Upper lobe of left lung (tissue), 6 donors: ENCODE results near the gene MAP7D3. TPM values are rescaled to one million over a fixed set of nuclear protein-coding genes. Genes with fewer than 3 reads are reported as not detected.

Experiments
- ATAC-seq, 2 donors: fragments of 200-7000 bp; cut with Tn5 transposase; one replicate each; pipeline ENCODE4 v1.9.1; 2022; ENCODE audit warnings: mild to moderate bottlenecking in 2 of 2, moderate library complexity in 2 of 2; ENCODE audit not compliant: low FRiP score in 2 of 2
- DNase-seq, 2 donors: peaks; one replicate each; pipeline ENCODE4 v3.0.0-alpha.2; 2019 to 2020
- H3K27ac ChIP-seq, 4 donors: fragments of 200-600 bp; sonication (generic); one replicate each; pipeline ENCODE4 v1.5.1; 2016 to 2019
- H3K27me3 ChIP-seq, 4 donors: fragments of 200-600 bp; sonication (generic); one replicate each; pipeline ENCODE4 v1.5.1; 2017 to 2019
- H3K36me3 ChIP-seq, 4 donors: fragments of 200-600 bp; sonication (generic); one replicate each; pipeline ENCODE4 v1.5.1; 2016 to 2019
- H3K4me1 ChIP-seq, 4 donors: fragments of 200-600 bp; sonication (generic); one replicate each; pipeline ENCODE4 v1.5.1; 2018 to 2019
- H3K4me3 ChIP-seq, 4 donors: fragments of 200-600 bp; sonication (generic); one replicate each; pipeline ENCODE4 v1.5.1; 2017 to 2019; ENCODE audit warnings: mild to moderate bottlenecking in 2 of 4, moderate library complexity in 1 of 4
- H3K9me3 ChIP-seq, 4 donors: fragments of 200-600 bp; sonication (generic); one replicate each; pipeline ENCODE4 v1.5.1; 2018 to 2019
- CTCF ChIP-seq, 6 experiments: fragments of 450-650 bp in 4 of 6; fragments of 200-600 bp in 2 of 6; sonication (generic) in 2 of 6; IDR thresholded peaks; one replicate each; pipeline ENCODE4 v1.5.1; 2016 to 2019; ENCODE audit warnings: antibody characterized with exemption in 6 of 6
- EP300 ChIP-seq, 4 donors: sonication (generic); formaldehyde crosslinking; IDR thresholded peaks; one replicate each; pipeline ENCODE4 v1.5.1; 2017; ENCODE audit warnings: antibody characterized with exemption in 4 of 4, control low read depth in 2 of 4
- POLR2A ChIP-seq, 4 donors: fragments of 450-650 bp; IDR thresholded peaks; one replicate each; pipeline ENCODE4 v1.5.1; 2016 to 2017; ENCODE audit warnings: antibody characterized with exemption in 4 of 4, mild to moderate bottlenecking in 2 of 4
- POLR2AphosphoS5 ChIP-seq, 2 donors: sonication (generic); formaldehyde crosslinking; IDR thresholded peaks; one replicate each; pipeline ENCODE4 v1.5.1; 2017; ENCODE audit warnings: antibody characterized with exemption in 2 of 2
- WGBS, 2 donors: methylation state at CpG; one replicate each; pipeline ENCODE4 v1.1.5; 2017 to 2018; 5-methylcytosine and 5-hydroxymethylcytosine counted together
- total RNA-seq, 6 donors: library from RNA; depleted of rRNA in 4 of 6; stranded (reverse); fragments of >200 nt in 4 of 6; gene quantifications; one replicate each; pipeline versions ENCODE4 v1.1.0 to v1.2.1, GENCODE V29; 2016 to 2021
- donor health status: DM: no; HTN: no; CAD: no; lungs with moderate emphysema.
- donor health status: DM: no; HTN: yes; CAD: no; lungs with severe emphysema.

MAP7D3 gene
- total RNA-seq, 6 donors from 2014 or later, result 4.8 to 19.9 (median 9.3) TPM

- Histone ChIP-seq H3K4me1 (peaks cover 0 to 27% (median 21%) of the 10 kb centered on the region in 4 donors), H3K36me3 (peaks cover 0 to 15% (median 0%) of the 10 kb centered on the region in 4 donors), H3K27me3 (no peaks in the 10 kb centered on the region), H3K9me3 (no peaks in the 10 kb centered on the region), H3K4me3 (no peak overlapping the region), H3K27ac (peak overlapping the region in 3 of 4 donors; percentile 20 to 65 (median 60))
- ATAC-seq (no peak), DNase-seq (no peak)
- TF ChIP-seq CTCF (IDR thresholded peaks at IDR 0.05) (no peak), POLR2A (IDR thresholded peaks at IDR 0.05) (no peak), EP300 (IDR thresholded peaks at IDR 0.05) (no peak), POLR2AphosphoS5 (IDR thresholded peaks at IDR 0.05) (no peak)
- WGBS, 2 donors, result 29 to 31% methylated on average over 3 of the region's 3 CpGs
Observed at GRCh38 chrX:136203951-136204350, 47.2 kb downstream of the MAP7D3 start.

- peaks cover 0 to 25% (median 21%) of the 10 kb centered on the region in 4 donors for H3K4me1 ChIP-seq
- peak overlapping the region in 3 of 4 donors; percentile 20 to 65 (median 60) for H3K27ac ChIP-seq
- peaks cover 0 to 13% (median 0%) of the 10 kb centered on the region in 4 donors for H3K36me3 ChIP-seq
- H3K4me3 ChIP-seq, result no peak overlapping the region
- DNase-seq (no peak), ATAC-seq (no peak)
- no peaks in the 10 kb centered on the region for H3K27me3 ChIP-seq
- H3K9me3 ChIP-seq, result no peaks in the 10 kb centered on the region
- TF ChIP-seq CTCF (IDR thresholded peaks at IDR 0.05), result no peak
- no peak for TF ChIP-seq EP300 (IDR thresholded peaks at IDR 0.05)
- TF ChIP-seq POLR2AphosphoS5 (IDR thresholded peaks at IDR 0.05), result no peak
- no peak for TF ChIP-seq POLR2A (IDR thresholded peaks at IDR 0.05)
Observed at GRCh38 chrX:136203438-136203837, 47.8 kb downstream of the MAP7D3 start.

- Histone ChIP-seq H3K27ac (peak overlapping the region in 2 of 4 donors; percentile 42 to 44), H3K27me3 (no peaks in the 10 kb centered on the region), H3K36me3 (peaks cover 0 to 8% (median 0%) of the 10 kb centered on the region in 4 donors), H3K4me1 (peaks cover 0 to 25% (median 21%) of the 10 kb centered on the region in 4 donors), H3K9me3 (no peaks in the 10 kb centered on the region), H3K4me3 (no peak overlapping the region)
- ATAC-seq, result peak in 1 of 2 donors; percentile 23
- TF ChIP-seq EP300 (IDR thresholded peaks at IDR 0.05), result peak in 1 of 4 donors; percentile 19
- TF ChIP-seq POLR2AphosphoS5 (IDR thresholded peaks at IDR 0.05), result no peak
- no peak for TF ChIP-seq POLR2A (IDR thresholded peaks at IDR 0.05)
- 34 to 51% methylated on average over 5 of the region's 5 CpGs for WGBS, 2 donors
- DNase-seq, result no peak
Observed at GRCh38 chrX:136202889-136203288, 48.3 kb downstream of the MAP7D3 start.

- WGBS, 2 donors, result 87 to 98% methylated on average over 5 of the region's 5 CpGs
- H3K27ac ChIP-seq, result peak overlapping the region in 1 of 4 donors; percentile 44
- no peak overlapping the region for H3K4me3 ChIP-seq
- no peaks in the 10 kb centered on the region for H3K27me3 ChIP-seq
- H3K36me3 ChIP-seq, result no peaks in the 10 kb centered on the region
- DNase-seq (no peak), ATAC-seq (no peak)
- TF ChIP-seq POLR2A (IDR thresholded peaks at IDR 0.05) (no peak), POLR2AphosphoS5 (IDR thresholded peaks at IDR 0.05) (no peak), CTCF (IDR thresholded peaks at IDR 0.05) (no peak), EP300 (IDR thresholded peaks at IDR 0.05) (no peak)
- H3K4me1 ChIP-seq, result peaks cover 0 to 30% (median 21%) of the 10 kb centered on the region in 4 donors
- H3K9me3 ChIP-seq, result no peaks in the 10 kb centered on the region
Observed at GRCh38 chrX:136201601-136202000, 49.6 kb downstream of the MAP7D3 start.

GRCh38 chrX:136200466-136200865 lies 50.7 kb downstream of the MAP7D3 start:
- DNase-seq (no peak), ATAC-seq (peak in 1 of 2 donors; percentile 34)
- no peak overlapping the region for H3K4me3 ChIP-seq
- H3K9me3 ChIP-seq, result no peaks in the 10 kb centered on the region
- H3K27ac ChIP-seq, result peak overlapping the region; percentile 5 to 46 (median 22)
- TF ChIP-seq POLR2AphosphoS5 (IDR thresholded peaks at IDR 0.05) (no peak), POLR2A (IDR thresholded peaks at IDR 0.05) (no peak), CTCF (IDR thresholded peaks at IDR 0.05) (peak in 1 of 6 experiments; percentile 36), EP300 (IDR thresholded peaks at IDR 0.05) (no peak)
- no peaks in the 10 kb centered on the region for H3K27me3 ChIP-seq
- peaks cover 0 to 27% (median 21%) of the 10 kb centered on the region in 4 donors for H3K4me1 ChIP-seq
- no peaks in the 10 kb centered on the region for H3K36me3 ChIP-seq
- 48 to 83% methylated on average over 2 of the region's 2 CpGs for WGBS, 2 donors
